SU-DHL-6 (cell line): ENCODE data around the gene HECTD4.

Experiments
- CTCF ChIP-seq: fragments of 200-600 bp; sonication (generic); IDR thresholded peaks from one replicate; pipeline ENCODE4 v1.5.1; 2017; ENCODE audit warnings: antibody characterized with exemption, mild to moderate bottlenecking, low read length, moderate library complexity; ENCODE audit not compliant: insufficient read depth, poor library complexity, severe bottlenecking
- EZH2phosphoT487 ChIP-seq: fragments of 200-600 bp; sonication (generic), shearing (Covaris generic); conservative IDR thresholded peaks from 2 replicates; pipeline ENCODE4 v1.6.1; 2018; ENCODE audit warnings: mild to moderate bottlenecking, antibody characterized with exemption, low read length, moderate library complexity, mixed read lengths

- TF ChIP-seq EZH2phosphoT487 (no peak), CTCF (no peak)
Observed at GRCh38 chr12:112159146-112159541, 223.1 kb downstream of the HECTD4 start.
